NCI-H1105 treated with DMSO at 0.1 percent for 48 hours (cell line): ENCODE measurements around the gene OR1L6.

Experiments
- DNase-seq: peaks from one replicate; lab custom pipeline; 2025; lab: John Stamatoyannopoulos, UW

Gene OR1L6, protein sequence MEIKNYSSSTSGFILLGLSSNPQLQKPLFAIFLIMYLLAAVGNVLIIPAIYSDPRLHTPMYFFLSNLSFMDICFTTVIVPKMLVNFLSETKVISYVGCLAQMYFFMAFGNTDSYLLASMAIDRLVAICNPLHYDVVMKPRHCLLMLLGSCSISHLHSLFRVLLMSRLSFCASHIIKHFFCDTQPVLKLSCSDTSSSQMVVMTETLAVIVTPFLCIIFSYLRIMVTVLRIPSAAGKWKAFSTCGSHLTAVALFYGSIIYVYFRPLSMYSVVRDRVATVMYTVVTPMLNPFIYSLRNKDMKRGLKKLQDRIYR

DNA sequence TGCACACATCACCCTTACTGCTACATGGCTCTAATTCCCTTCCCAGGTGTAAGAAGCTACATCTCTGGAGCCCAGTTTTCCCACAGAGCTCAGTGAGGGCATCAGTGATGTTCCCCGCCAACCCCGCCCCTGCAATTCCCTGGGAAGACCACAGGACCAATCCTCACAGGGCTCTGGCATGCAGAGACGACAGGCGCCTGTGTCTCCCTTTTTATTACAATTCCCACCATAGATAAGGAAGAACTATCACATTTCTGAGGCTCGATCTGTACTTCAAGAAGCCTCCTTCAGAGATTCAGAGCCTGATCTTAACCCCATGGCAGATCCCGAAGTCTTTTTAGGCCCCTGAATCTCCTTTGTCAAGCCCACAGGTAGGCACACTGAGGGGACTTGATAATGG, at the start of gene OR1L6:
TSS of gene OR1L6 (plus strand) at position 301 of the 400 bp plus-strand sequence. CDS start 7,545 bp downstream, outside the sequence.
- DNase-seq = no peak

DNA sequence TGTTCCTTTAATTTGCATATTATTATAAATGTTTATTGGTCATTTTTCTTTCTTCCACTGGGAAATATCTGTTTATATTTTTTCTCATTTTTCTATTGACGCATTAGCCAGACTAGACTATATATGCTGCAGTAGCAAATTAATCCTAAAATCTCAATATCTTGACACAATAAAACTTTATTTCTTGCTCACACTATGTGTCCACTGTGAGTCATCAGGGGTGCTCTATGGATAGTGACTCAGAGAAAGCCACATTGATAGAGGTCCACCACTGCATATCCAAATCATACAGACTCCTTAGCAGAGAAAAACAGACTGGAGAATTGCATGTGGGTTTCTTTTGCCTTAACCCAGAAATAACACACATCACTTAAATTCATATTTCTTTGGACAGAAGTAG, 46.4 kb upstream of the OR1L6 start:
- no peak for DNase-seq

DNA sequence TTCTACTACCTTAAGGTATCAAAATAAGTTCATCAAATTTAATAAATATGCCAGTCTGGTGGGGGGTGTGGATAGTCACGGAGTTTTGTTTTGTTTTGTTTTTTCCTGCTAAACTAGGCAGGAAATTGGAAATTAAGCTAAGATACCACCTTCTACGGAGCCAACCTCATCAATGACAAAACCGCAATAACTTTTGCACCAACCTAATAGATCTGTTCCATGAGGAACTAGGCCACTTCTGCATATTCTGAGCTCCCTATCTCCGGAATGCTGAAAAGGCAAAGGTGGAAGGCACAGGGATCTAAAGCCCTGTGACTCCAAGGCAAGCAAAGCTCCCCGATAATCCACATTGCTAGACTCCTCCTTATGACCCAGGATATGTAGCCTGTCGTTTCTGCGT, 24.1 kb upstream of the OR1L6 start:
- no peak for DNase-seq

DNA sequence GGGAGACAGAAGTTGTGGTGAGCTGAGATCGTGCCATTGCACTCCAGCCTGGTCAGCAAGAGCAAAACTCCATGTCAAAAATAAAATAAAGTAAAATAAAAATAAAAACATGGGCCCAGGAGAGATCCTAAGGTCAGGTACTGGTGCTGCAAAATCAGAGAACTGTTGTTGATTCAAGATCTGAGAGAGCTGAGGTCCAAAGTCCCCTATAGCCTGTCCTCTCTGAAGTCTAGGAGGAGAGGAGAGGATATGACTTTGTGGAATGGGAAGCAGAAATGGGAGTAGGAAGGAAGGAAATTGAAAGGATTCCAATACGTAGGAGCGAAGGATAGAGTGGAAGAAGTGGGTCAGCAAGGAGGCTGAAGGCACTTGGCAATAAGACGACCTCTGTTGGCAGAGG, 22.9 kb upstream of the OR1L6 start:
- DNase-seq = no peak

DNA sequence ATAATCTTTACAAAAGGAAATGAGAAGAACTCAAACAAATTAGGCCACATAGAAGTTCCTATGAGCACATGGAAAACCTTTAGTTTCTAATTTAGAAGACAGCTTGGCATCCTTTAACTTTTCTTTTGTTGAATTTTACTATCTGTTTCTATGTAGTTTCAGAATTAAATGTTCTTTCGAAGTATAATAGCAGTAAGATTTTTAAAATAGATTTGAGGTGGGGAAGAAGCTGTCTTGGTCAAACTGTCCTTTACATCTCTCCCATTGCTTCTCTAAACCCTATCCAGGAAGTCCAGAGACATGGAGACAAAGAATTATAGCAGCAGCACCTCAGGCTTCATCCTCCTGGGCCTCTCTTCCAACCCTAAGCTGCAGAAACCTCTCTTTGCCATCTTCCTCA, 18.4 kb upstream of the OR1L6 start, which contains the start of gene OR1L4:
TSS of gene OR1L4 (plus strand) at position 301 of the 400 bp plus-strand sequence. CDS start at position 301, 0 bp downstream.
- DNase-seq = no peak

DNA sequence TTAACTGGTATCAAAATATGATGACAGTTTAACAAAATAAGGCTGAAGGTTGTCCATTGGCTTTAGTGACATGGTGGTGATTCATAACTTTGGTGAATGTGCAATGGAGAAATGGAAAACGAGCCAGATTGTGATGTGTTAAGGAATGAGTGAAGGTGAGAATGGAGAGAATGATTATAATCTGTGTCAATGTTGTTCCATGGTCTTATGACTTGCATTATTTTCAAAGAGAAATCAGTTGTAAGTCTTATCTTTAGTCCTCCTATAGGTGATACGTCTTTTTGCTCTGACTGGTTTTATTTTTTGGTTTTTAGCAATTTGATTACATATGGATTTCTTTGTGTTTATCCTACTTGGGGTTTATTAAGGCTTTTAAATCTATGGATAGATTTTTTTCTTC, 12.7 kb downstream of the OR1L6 start:
- DNase-seq = no peak

DNA sequence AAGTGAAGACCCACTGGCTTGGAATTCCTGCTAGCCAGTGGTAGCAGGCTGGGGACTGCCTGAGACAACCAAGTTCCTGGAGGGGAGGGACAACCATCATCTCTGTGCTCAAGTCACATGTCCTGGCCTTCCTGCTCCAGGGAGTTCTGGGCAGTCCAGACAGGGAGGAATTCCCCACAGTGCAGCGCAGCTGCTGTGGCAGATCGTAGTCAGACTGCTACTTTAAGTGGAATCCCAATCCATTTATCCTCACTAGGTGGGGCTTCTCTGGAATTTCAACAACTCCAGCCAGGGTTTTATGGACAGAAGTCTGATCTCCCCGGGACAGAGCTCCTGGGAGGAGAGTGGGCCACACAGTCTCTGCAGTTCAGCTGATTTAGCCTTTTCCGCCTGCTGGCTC, 25.7 kb downstream of the OR1L6 start:
- no peak for DNase-seq

DNA sequence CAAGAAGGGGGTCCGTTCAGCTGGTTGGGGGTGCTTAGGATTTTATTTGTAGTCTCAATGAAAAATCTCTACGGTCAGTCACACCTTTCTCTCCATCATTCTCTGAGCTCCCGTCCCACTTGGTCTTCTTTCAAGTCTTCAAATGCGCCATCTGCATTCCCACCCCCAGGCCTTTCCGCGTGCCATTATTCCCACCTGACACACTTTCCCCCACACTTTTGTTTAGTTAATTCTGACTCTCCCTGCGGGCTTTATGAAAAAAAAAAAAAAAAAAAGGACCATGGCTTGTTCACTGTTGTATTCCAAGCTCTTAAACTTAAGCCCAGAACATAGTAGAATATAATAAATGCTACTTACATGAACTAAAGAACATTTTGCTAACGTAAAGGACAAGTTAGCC, 34.9 kb downstream of the OR1L6 start:
- no peak for DNase-seq

DNA sequence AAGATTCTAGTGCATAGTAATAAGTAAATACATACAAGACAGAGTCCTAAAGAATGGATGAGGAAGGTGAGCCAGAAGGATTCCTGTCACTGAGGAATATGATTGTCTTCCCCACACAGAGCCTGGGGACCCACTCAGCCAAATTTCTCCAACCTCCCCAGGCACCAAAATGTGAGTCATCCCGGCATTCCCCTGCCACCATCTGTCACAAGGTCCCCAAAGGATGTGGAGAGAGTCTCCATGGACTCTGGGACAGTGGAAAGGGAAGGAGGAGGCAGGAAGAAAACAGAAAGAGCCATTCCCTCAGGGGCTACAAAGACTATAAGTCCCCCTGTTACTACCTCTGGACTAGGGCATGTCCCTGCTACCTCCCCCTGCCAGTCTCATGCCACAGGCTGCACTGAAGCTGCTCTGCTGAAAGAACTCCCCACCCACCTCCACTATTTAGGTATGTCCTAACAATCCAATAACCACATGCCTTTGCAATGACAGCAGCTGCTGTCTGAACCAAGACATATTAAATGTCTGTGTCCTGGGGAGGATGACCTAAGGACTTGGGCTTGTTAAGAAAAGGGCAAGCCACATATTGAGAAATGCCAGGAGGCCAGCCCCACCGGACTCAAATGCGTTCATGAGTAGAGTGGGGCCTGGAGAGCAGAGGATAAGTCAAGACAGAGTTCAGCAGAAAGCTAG, 36.0 kb downstream of the OR1L6 start:
- no peak for DNase-seq

DNA sequence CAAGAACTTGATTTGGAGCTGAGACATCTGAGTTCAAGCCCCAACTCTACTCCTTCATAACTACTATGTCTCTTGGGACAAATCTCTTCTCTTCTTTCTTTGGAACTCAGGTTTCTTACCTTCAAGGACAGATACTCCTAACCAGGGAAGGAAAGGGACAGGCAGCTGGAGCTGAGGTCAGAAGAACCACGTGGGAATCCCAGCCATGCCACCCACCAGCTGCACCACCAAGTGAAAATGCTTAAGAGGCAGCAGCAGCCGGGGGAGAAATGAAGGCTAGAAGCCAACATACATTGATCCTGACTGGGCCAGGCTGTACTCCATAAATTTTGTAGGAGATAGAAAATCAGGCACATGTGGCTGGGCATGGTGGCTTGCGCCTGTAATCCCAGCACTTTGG, 37.1 kb downstream of the OR1L6 start:
- no peak for DNase-seq

DNA sequence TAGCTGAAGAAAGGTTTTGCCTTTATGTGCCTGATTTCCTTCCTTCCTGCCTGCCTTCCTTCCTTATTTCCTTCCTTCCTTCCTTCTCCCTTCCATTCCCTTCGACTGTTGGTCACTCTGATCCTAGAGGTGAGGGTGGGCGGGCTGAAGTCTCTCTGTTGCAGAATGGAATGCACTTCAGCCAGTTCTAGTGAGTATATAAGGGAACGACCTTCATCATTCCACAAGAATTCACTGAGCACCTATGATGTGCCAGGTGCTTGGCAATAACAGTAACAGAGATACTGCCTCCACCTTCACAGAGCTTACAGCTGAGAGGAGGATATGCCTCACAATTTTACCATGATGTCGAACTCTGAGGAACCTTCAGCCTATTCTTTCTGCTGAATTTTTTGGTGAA, 37.9 kb downstream of the OR1L6 start:
- no peak for DNase-seq

DNA sequence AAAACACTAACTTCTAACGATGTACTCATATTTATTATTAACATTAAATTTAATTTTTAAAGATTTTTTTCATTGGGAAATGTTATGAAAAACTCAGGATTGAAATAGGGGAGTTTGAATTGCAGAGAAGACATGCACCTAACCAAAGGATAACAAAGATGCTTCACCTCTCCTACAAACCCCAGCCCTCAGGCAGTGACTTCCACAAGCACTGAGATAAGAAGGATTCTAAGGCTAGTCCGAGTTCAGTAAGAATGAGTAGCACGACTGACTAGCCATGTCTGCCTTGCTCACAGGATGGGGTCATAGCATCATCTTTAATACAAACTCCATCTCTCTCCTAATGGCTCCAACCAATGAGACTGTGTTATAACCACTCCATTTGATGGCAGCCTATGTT, 39.6 kb downstream of the OR1L6 start:
- DNase-seq = no peak

DNA sequence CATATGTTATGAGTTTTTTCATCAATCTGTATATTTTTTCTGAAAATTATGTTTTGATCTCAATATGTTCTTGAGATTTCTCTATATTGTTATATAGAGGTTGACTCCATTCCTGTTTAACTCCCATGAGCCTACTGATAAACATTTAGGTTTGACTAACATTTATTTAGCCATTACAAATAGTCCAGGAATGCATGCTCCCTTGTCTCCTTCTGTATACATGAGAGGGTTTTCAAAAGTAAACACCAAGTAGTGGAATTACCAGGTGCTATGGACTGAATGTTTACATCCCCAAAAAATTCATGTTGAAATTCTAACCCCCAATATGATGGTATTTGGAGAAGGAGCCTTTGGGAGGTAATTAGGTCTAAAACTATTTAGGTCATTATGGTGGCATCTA, 43.2 kb downstream of the OR1L6 start:
- DNase-seq = no peak

DNA sequence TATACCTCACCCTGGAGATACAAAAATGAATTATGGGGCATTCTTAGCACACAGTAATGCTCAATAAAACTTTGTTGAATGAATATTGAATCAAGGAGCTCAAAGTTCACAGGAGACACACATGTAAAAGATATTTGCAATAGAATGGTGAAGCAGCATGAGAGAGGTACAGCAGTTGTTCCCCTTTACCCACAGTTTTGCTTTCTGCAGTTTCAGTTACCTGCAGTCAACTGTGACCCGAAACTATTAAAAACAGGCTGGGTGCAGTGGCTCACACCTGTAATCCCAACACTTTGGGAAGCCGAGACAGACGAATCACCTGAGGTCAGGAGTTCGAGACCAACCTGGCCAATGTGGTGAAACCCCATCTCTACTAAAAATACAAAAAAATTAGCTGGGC, 44.2 kb downstream of the OR1L6 start:
- no peak for DNase-seq

DNA sequence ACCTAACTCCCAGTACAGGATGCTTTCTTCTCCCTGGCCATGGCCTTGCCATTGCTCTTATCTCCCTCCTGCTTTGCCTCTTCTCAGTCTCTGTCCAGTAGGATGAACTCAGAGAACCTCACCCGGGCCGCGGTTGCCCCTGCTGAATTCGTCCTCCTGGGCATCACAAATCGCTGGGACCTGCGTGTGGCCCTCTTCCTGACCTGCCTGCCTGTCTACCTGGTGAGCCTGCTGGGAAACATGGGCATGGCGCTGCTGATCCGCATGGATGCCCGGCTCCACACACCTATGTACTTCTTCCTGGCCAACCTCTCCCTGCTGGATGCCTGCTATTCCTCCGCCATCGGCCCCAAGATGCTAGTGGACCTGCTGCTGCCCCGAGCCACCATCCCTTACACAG, 46.7 kb downstream of the OR1L6 start, which contains the start of gene OR5C1:
TSS of gene OR5C1 (plus strand) at position 103 of the 400 bp plus-strand sequence. CDS start at position 103, 0 bp downstream.
- no peak for DNase-seq

DNA sequence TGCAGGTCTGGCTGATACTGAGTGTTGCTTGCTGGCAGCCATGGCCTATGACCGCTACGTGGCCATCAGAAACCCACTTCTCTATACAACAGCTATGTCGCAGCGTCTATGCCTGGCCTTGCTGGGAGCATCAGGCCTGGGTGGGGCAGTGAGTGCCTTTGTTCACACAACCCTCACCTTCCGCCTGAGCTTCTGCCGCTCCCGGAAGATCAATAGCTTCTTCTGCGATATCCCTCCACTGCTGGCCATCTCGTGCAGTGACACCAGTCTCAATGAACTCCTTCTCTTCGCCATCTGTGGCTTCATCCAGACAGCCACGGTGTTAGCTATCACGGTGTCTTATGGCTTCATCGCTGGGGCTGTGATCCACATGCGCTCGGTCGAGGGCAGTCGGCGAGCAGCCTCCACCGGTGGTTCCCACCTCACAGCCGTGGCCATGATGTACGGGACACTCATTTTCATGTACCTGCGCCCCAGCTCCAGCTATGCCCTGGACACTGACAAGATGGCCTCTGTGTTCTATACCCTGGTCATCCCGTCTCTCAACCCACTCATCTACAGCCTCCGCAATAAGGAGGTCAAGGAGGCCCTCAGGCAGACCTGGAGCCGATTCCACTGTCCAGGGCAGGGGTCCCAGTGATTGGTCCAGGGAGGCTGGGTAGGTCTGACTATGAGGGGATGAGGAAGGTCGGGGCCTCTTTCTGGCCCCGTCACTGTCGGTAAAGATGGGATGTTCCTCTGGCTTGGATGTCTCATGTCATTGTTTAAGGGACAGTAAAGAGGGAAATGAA, 47.3 kb downstream of the OR1L6 start:
- no peak for DNase-seq

DNA sequence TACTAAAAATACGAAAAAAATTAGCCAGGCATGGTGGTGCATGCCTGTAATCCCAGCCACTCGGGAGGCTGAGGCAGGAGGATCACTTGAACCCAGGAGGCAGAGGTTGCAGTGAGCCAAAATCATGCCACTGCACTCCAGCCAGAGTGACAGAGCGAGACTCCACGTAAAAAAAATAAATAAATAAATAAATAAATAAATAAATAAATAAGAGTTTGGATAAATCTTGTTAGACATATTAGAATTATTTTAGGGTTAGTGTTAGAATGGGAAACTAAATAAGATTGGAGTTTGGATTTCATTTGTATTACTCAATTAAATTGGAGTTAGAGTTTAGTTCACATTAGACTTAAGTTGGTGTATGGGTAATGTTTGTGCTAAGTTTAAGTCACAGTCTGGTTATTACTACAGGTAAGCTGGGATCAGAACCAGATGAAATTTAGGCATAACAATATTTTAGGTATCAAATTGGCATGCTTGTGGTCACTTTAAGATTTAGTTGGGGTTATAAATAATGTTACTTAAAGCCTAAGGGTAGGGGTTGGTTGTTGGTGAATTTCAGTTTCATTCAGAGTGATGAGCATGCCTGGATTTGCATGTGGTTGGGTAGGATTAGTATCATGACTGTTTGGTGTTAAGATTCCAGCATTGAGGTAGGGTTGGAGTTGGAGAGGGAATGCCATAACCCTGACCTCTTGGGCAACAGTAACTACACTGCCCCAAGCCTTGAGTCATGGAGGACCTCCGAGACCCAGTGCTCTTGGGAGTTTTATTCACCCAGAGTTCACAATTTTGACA, 50.0 kb downstream of the OR1L6 start:
- no peak for DNase-seq

DNA sequence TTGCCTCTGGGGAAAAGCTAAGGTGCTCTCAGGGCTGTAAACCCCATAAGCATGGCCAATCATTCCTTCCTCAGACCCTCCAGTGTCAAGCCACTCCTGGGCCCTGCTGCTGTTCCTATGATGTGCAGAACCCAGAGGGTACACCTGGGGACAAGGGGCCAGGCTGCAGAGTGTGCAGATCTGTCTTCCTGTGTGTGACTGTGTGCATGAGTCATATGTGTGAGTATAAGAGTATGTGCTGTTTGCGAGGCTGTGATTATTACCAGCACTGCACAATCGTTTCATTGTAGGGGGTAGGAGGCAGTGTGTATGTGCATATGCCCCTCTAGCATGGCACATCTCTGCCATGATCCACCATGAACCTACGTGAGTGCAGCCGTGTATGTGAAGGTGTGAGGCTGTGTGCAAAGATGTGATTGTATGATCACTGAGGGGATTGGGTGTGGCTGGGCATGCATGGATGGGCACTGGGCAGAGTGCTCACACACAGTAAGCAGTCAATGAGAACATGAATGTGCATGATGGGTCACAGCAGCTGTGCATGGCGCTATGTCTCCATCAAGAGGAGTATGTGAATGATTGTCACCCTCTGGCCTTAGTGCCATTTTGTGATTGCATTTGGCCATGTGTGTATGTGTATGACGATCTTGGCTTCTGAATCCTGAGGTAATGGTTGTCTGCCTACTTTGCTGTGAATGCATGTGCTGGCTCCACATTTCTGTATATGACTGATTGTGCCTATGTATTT, 55.4 kb downstream of the OR1L6 start:
- no peak for DNase-seq
